ENCODE measurements around the gene BAAT. TPM values are rescaled to one million over a fixed set of nuclear protein-coding genes. Genes with fewer than 3 reads are reported as not detected.
"Not testable (repeated sequence)": the region's sequence is repeated elsewhere in the genome, so short reads cannot be mapped to it uniquely, and the experiment has no call there.

BAAT gene
- total RNA-seq (not detected), polyA plus RNA-seq (under 1 TPM in 1 of 3 donors, not detected in 2; 0.60 TPM)

DNA sequence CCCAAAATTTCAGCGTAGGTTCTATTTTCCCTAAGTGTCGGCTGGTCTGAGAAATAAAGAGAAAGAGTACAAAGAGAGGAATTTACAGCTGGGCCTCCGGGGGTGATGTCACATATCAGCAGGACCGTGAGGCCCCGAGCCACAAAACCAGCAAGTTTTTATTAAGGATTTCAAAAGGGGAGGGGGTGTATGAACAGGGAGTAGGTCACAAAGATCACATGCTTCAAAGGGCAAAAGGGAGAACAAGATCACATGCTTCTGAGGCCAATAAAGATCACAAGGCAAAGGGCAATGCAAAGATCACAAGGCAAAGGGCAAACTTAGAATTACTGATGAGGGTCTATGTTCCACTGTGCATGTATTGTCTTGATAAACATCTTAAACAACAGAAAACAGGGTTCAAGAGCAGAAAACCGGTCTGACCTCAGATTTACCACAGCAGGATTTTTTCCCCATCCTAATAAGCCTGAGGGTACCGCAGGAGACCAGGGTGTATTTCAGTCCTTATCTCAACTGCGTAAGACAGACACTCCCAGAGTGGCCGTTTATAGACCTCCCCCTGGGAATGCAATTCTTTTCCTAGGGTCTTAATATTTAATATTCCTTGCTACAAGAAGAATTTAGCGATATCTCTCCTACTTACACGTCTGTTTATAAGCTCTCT lies at the start of gene BAAT:
Gene BAAT, minus strand, starts transcription at position 134 of the 664 bp plus-strand sequence. CDS start 13,602 bp downstream, outside the sequence.
- H3K4me3 ChIP-seq; H3K9me3 ChIP-seq; intact Hi-C loops (cut with DNase I); H3K27me3 ChIP-seq; DNase-seq; H3K4me1 ChIP-seq; H3K27ac ChIP-seq: not testable (repeated sequence)
- peaks cover 0 to 21% (median 4%) of the 10 kb centered on the region in 4 donors for H3K36me3 ChIP-seq
- 92 to 94% methylated on average over 11 of the region's 11 CpGs for WGBS, 2 donors

DNA sequence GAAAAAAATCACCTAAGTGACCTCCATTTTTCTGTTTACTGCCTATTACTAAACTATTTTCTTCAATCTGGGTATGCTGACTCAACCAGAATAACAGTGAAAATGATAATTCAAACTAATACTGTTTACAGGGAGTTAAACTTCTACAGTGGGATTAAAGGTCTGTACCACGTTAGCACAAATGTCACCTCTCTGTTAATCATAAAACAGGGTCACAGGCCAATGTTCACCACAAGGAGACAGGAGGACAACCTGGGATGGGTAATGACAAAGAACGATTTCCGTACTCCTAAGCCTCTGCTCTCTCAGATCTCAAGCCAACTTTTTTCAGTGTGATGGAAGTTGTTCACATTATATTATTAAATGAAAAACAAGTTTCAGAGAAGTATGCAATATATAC lies 48.4 kb upstream of the BAAT start:
- 50 to 70% methylated on average over 3 of the region's 3 CpGs for WGBS, 2 donors
- H3K4me1 ChIP-seq = peaks cover 0 to 8% (median 2%) of the 10 kb centered on the region in 4 donors
- TF ChIP-seq, protein P1, sequence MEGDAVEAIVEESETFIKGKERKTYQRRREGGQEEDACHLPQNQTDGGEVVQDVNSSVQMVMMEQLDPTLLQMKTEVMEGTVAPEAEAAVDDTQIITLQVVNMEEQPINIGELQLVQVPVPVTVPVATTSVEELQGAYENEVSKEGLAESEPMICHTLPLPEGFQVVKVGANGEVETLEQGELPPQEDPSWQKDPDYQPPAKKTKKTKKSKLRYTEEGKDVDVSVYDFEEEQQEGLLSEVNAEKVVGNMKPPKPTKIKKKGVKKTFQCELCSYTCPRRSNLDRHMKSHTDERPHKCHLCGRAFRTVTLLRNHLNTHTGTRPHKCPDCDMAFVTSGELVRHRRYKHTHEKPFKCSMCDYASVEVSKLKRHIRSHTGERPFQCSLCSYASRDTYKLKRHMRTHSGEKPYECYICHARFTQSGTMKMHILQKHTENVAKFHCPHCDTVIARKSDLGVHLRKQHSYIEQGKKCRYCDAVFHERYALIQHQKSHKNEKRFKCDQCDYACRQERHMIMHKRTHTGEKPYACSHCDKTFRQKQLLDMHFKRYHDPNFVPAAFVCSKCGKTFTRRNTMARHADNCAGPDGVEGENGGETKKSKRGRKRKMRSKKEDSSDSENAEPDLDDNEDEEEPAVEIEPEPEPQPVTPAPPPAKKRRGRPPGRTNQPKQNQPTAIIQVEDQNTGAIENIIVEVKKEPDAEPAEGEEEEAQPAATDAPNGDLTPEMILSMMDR (IDR thresholded peaks at IDR 0.05) = no peak
- TF ChIP-seq EP300 (IDR thresholded peaks at IDR 0.05) (no peak), POLR2AphosphoS5 (IDR thresholded peaks at IDR 0.05) (no peak), POLR2A (IDR thresholded peaks at IDR 0.05) (no peak)
- H3K27ac ChIP-seq = no peak overlapping the region
- no peak for DNase-seq
- no peaks in the 10 kb centered on the region for H3K27me3 ChIP-seq
- H3K9me3 ChIP-seq = no peaks in the 10 kb centered on the region
- H3K4me3 ChIP-seq = no peak overlapping the region
- H3K36me3 ChIP-seq = no peaks in the 10 kb centered on the region
- intact Hi-C loops (cut with DNase I) = no loop called here

DNA sequence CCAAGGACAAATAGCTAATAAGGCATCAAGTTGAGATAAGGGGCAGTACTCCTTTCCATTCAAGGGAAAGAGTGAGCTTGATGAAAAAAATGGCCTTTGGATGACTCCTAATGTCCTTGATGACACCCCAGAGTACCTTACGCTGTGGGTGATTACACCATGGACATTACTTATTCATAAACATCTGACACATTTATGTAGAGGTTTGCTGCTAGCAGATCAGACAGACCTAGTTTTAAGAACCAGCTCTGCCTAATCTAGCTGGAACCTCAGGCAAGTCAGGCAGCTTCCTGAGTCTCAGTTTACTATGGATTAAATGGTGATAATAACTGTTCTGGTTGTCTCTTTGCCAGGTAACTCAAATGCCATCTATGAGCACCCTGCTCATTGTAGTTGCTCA lies 47.9 kb upstream of the BAAT start:
- no peak for DNase-seq
- no peaks in the 10 kb centered on the region for H3K36me3 ChIP-seq
- H3K4me3 ChIP-seq = no peak overlapping the region
- no peaks in the 10 kb centered on the region for H3K9me3 ChIP-seq
- no peaks in the 10 kb centered on the region for H3K27me3 ChIP-seq
- H3K27ac ChIP-seq = no peak overlapping the region
- WGBS, 2 donors = 83 to 97% methylated on average over 1 of the region's 1 CpG
- intact Hi-C loops (cut with DNase I) = no loop called here
- TF ChIP-seq EP300 (IDR thresholded peaks at IDR 0.05) = no peak
- no peak for TF ChIP-seq POLR2AphosphoS5 (IDR thresholded peaks at IDR 0.05)
- TF ChIP-seq, protein P1 (IDR thresholded peaks at IDR 0.05) = no peak
- TF ChIP-seq POLR2A (IDR thresholded peaks at IDR 0.05) = no peak
- peaks cover 0 to 3% (median 0%) of the 10 kb centered on the region in 4 donors for H3K4me1 ChIP-seq

DNA sequence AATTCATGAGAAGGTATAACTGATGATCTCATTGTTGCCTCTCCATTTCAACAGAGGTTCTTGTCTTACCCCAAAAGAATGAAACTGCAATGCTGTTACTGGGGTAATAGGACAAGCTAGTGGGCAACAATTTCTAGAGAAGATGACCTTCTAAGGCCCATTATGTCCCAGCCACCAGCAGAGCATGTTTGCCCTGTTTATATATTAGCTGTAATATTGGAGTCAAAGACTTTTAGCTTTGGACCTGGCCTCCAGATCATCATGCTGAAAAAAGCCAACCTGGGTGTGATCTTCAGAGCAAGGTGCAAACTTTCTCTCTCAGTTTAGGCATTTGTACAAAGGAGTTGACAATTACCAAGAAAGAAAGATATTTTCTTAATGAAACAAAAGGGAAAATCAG lies 47.4 kb upstream of the BAAT start:
- TF ChIP-seq POLR2AphosphoS5 (IDR thresholded peaks at IDR 0.05) = no peak
- TF ChIP-seq EP300 (IDR thresholded peaks at IDR 0.05) = no peak
- TF ChIP-seq, protein P1 (IDR thresholded peaks at IDR 0.05) = no peak
- TF ChIP-seq POLR2A (IDR thresholded peaks at IDR 0.05) = no peak

DNA sequence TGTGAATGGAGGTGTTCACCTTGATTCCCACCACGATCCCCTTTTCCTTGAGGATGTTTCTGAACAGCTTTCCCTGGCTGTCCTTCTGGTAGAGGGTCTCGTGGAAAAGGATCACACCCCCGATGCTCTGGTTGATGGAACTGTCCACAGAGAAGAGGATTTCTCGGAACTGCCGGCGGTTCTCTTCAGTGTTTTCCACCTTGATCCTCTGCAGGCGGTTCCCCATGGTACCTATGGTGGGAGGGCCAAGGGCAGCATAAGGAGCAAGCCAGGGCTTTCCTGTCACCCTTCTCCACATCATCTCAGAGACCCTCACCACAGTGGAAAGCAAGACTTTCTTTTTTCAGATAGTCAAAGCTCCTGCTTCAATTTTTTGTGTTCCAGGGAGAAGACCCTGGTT lies 44.9 kb upstream of the BAAT start:
- H3K27ac ChIP-seq = no peak overlapping the region
- WGBS, 2 donors = 93 to 95% methylated on average over 7 of the region's 7 CpGs
- intact Hi-C loops (cut with DNase I) = no loop called here
- no peak overlapping the region for H3K4me3 ChIP-seq
- H3K36me3 ChIP-seq = no peaks in the 10 kb centered on the region
- no peaks in the 10 kb centered on the region for H3K4me1 ChIP-seq
- no peak for TF ChIP-seq POLR2A (IDR thresholded peaks at IDR 0.05)
- TF ChIP-seq, protein P1 (IDR thresholded peaks at IDR 0.05) = no peak
- no peak for TF ChIP-seq EP300 (IDR thresholded peaks at IDR 0.05)
- no peak for TF ChIP-seq POLR2AphosphoS5 (IDR thresholded peaks at IDR 0.05)
- no peaks in the 10 kb centered on the region for H3K9me3 ChIP-seq
- H3K27me3 ChIP-seq = no peaks in the 10 kb centered on the region
- DNase-seq = no peak

More for the DNA sequence above, 47.4 kb upstream of the BAAT start:
- Histone ChIP-seq H3K9me3 (no peaks in the 10 kb centered on the region), H3K4me1 (no peaks in the 10 kb centered on the region), H3K27ac (no peak overlapping the region), H3K27me3 (no peaks in the 10 kb centered on the region), H3K36me3 (no peaks in the 10 kb centered on the region), H3K4me3 (no peak overlapping the region)
- no peak for DNase-seq
- intact Hi-C loops (cut with DNase I) = no loop called here
